ENCODE results near the gene ARPIN. TPM values are rescaled to one million over a fixed set of nuclear protein-coding genes. Genes with fewer than 3 reads are reported as not detected.

Gene ARPIN
- total and polyA plus RNA-seq, 2 experiments from 2014 or later: 0.79 to 2.8 TPM

- TF ChIP-seq, protein P1, sequence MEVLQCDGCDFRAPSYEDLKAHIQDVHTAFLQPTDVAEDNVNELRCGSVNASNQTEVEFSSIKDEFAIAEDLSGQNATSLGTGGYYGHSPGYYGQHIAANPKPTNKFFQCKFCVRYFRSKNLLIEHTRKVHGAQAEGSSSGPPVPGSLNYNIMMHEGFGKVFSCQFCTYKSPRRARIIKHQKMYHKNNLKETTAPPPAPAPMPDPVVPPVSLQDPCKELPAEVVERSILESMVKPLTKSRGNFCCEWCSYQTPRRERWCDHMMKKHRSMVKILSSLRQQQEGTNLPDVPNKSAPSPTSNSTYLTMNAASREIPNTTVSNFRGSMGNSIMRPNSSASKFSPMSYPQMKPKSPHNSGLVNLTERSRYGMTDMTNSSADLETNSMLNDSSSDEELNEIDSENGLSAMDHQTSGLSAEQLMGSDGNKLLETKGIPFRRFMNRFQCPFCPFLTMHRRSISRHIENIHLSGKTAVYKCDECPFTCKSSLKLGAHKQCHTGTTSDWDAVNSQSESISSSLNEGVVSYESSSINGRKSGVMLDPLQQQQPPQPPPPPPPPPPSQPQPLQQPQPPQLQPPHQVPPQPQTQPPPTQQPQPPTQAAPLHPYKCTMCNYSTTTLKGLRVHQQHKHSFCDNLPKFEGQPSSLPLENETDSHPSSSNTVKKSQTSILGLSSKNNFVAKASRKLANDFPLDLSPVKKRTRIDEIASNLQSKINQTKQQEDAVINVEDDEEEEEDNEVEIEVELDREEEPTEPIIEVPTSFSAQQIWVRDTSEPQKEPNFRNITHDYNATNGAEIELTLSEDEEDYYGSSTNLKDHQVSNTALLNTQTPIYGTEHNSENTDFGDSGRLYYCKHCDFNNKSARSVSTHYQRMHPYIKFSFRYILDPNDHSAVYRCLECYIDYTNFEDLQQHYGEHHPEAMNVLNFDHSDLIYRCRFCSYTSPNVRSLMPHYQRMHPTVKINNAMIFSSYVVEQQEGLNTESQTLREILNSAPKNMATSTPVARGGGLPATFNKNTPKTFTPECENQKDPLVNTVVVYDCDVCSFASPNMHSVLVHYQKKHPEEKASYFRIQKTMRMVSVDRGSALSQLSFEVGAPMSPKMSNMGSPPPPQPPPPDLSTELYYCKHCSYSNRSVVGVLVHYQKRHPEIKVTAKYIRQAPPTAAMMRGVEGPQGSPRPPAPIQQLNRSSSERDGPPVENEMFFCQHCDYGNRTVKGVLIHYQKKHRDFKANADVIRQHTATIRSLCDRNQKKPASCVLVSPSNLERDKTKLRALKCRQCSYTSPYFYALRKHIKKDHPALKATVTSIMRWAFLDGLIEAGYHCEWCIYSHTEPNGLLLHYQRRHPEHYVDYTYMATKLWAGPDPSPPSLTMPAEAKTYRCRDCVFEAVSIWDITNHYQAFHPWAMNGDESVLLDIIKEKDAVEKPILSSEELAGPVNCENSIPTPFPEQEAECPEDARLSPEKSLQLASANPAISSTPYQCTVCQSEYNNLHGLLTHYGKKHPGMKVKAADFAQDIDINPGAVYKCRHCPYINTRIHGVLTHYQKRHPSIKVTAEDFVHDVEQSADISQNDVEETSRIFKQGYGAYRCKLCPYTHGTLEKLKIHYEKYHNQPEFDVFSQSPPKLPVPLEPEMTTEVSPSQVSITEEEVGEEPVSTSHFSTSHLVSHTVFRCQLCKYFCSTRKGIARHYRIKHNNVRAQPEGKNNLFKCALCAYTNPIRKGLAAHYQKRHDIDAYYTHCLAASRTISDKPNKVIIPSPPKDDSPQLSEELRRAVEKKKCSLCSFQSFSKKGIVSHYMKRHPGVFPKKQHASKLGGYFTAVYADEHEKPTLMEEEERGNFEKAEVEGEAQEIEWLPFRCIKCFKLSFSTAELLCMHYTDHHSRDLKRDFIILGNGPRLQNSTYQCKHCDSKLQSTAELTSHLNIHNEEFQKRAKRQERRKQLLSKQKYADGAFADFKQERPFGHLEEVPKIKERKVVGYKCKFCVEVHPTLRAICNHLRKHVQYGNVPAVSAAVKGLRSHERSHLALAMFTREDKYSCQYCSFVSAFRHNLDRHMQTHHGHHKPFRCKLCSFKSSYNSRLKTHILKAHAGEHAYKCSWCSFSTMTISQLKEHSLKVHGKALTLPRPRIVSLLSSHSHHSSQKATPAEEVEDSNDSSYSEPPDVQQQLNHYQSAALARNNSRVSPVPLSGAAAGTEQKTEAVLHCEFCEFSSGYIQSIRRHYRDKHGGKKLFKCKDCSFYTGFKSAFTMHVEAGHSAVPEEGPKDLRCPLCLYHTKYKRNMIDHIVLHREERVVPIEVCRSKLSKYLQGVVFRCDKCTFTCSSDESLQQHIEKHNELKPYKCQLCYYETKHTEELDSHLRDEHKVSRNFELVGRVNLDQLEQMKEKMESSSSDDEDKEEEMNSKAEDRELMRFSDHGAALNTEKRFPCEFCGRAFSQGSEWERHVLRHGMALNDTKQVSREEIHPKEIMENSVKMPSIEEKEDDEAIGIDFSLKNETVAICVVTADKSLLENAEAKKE (CRISPR knock-in tag; IDR thresholded peaks at IDR 0.05): no peak
- TF ChIP-seq REST (IDR thresholded peaks at IDR 0.05; ENCODE audit: unreplicated experiment) (no peak), CREB1 (CRISPR knock-in tag; IDR thresholded peaks at IDR 0.05; ENCODE audit: low read depth) (no peak), POLR2AphosphoS5 (IDR thresholded peaks at IDR 0.05; ENCODE audit: low read depth) (no peak), ZNF331 (CRISPR knock-in tag; IDR thresholded peaks at IDR 0.05; ENCODE audit: low read depth) (no peak)
Measured at GRCh38 chr15:89926158-89926557, 13.4 kb upstream of the ARPIN start (continued).
